Stimulated activated CD4-positive, alpha-beta T cell treated with anti-CD3 and anti-CD28 coated beads, Interleukin-1b, Interleukin-23, amount 100 ng/mL, for 1 hour (primary cell): ENCODE data around the gene RIC8B.

Experiments
- DNase-seq, 2 donors: peaks; one replicate each; pipeline ENCODE4 v3.0.0-alpha.2; 2020; ENCODE audit warnings: low read depth in 2 of 2

The RIC8B gene

DNA sequence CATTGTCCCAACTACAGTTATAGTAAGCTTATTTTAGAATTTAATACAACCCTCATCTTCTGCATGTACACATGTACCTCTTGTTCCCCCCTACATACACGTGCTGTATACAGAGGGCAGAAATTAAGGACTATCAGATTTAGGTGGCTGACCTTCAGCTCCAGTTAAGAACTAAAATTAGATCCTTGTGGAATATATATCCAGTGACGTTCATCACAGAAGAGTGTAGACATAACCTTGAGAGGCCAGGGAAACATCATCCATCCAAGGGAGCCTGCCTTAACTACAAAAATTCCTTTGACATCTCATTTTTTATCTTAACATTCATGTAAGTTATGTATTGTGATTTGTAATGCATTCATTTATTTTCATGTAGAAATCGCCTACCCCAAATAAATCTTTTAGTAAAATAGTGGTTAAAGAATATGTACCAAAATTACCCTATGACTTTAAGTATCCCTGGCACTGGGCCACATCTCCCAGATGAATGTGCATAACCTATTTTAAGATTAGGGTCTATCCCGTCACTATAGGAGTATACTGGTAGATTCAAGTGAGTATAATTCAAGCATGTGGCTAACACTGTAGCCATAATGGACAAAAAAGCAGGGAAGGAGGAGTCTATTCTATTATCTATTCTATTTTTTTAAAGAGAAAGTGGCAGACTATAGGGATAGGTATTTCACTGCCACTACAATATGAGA lies 27.5 kb downstream of the RIC8B start:
- DNase-seq = no peak

DNA sequence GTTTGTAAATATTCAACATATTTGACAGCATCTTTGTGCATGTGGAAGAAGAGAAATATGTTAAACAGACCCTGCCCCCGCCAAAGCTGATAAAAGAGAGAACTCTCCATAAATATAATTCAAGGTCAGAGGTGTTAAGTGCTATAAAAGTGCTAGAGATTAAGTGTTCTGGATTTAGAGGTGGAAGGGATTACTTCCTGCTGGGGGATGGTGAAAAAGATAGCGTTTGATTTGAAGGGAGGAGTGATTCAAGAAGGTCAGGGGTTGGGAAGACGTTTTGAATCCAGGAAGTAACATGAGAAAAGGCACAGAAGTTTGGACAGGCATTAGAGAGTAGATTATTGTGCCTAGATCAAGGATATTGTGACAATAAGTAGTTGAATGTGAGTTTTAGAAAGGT lies 30.2 kb downstream of the RIC8B start:
- DNase-seq = no peak

DNA sequence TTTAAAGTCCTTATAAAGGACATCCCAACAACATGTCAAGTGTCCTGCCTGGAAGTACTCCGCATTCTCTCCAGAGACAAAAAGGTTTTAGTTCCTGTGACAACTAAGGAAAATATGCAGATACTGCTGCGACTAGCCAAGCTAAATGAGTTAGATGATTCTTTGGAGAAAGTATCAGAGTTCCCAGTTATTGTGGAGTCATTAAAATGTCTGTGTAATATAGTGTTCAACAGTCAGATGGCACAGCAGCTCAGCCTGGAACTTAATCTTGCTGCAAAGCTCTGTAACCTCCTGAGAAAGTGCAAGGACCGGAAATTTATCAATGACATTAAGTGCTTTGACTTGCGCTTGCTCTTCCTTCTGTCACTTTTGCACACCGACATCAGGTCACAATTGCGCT lies 40.2 kb downstream of the RIC8B start:
- no peak for DNase-seq

DNA sequence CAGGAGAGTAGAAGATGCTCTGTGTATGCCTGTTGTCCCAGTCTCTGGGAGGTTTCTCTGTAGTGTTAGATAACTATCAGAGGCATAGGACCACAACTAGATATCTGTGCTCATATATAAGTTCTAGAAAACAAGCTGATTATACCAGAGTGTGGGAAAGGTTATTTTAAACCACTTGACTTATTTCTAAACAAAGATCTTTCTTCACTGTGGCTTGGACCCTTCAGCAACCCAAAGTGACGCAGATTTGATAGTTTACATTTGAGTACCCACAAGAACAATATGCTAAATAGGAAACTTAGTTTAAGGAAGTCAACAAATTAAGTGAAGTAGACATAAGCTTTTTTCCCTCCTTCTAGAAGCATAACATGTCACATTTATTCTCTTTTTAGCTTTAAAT lies 41.3 kb downstream of the RIC8B start:
- DNase-seq = no peak

DNA sequence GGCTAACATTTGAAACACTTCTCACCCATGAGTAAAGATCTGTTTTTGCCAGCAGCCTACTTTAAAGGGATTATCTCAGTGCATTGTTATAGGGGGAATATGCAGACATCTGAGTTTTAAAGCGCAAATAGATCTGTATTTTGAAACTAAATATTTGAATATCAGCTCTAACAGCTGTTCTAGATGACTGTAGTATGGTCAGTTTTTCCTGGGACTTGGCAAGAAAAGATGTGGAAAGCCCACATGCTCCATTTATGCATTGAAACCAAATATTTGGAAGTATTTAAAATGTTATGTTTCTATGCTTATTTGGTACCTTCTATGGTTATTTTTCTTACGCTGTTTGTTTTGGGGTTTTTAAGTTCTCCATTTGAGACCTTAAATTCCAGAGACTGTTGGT lies 41.7 kb downstream of the RIC8B start:
- DNase-seq = no peak

DNA sequence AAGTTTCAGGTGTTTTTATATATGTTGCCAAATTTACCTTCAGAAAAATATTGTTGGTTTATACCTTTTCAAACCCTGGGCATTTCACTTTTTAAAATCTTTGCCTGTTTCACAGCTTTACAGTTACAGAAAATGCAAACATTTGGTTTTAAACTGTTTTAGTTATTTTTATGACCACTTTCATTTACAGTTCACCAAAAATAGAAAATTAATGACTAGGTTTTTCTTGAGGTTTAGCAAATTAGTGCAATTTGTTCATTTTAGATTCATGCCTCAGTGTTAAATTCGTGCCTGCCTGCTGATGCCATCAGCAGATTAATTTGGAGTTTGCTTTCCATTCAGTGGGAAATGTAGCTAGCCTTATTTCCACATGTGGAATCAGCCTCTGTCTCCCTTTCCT lies 45.5 kb downstream of the RIC8B start:
- DNase-seq = no peak

DNA sequence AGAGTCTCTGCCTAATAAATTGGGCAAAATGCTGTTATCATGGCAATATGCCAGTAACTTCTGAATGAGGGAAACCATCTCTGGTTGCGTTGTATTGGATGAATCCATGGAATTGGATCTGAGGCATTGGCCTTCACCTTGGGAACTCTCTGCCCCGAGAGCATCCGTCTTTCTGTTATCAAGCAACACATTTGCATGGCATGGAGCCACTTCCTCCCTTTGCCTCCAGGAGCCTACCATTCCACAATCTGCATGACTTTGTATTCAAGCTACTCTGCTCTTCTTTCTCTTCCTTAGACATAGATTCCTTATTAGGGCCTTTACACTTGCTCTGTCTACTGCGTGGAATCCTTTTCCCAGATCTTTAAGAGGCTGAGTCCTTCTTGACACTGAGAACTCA lies 57.2 kb downstream of the RIC8B start:
- no peak for DNase-seq

DNA sequence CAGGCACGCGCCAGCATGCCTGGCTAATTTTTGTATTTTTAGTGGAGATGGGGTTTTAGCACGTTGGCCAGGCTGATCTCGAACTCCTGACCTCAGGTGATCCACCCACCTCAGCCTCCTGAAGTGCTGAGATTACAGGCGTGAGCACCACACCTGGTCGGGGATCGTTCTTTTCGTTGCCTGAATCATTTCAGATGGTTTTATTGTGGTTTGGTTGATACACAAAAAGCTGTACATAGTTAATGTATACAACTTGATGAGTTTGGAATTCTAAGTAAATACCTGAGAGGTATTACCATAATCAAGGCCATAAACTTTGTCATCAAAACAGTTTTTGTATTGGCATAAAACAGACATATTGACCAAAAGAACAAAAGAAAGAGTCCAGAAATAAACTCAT lies 63.3 kb downstream of the RIC8B start:
- no peak for DNase-seq

DNA sequence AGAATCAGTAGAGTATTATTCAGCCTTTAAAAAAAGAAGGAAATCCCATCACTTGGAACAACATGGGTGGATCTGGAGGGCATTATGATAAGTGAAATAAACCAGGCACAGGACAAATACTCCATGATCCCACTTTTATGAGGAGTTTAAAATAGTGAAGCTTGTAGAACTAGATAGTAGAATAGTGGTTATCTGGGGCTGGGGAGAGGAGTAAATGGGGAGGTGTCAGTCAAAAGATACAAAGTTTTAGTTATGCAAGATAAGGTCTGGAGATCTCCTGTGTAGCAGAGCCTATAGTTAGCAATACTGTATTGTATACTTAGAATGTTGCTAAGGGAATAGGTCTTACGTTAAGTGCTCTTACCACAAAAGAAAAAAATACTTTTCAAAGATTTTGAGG lies 64.9 kb downstream of the RIC8B start:
- DNase-seq = no peak

DNA sequence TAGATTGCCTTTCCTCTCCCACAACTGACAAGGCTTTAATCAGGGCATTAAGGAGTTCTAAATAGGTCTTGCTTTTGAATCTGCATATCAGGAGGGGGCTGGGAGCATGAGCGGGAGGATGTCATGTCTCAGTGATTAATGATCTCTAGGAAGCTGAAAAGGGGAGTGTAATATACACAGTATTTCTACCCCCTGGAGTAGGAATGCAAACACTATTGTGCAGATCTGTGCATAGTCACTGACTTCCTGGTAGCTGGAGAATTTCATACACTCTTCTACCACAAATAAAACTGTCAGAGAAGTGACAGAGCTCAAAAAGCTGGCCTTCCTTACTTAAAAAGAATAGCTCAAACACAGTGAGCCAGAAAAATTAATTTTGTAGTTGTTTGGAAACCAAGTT lies 65.8 kb downstream of the RIC8B start:
- no peak for DNase-seq

DNA sequence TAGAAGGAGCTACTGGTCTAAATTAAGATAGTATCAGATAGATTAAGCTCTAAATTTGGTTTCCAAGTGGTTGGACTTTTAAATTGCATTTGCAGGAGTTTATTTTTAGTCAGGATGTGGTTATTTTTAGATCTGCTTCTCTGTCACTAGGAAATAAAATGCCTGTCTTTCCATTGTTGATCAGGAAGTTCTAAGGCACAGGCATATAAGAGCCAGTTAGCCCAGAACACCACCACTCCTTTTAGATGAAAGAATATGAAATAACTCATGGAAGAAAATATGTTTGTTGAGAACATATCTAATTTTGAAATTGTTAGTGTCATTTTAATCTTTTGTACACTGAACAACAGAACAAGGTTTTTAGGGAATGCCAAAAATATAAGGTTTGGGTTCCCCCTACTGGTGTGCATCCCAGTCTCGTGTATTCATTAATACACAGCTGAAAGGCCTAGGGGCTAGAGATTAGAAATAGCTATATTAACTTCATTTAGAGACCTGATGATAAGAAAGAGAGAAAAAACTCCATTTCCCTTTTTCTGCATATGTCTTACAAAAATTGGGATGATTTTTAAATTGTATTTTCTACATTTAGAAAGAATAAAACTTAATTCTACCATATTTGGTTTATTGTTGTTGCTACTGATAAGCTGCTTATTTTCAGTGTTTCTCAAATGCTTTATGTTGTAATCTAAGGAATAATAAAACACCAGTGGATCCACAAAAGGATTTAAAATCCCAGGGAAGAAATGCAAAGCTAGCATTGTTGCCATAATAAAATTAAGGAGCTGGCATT lies 67.2 kb downstream of the RIC8B start:
- no peak for DNase-seq

DNA sequence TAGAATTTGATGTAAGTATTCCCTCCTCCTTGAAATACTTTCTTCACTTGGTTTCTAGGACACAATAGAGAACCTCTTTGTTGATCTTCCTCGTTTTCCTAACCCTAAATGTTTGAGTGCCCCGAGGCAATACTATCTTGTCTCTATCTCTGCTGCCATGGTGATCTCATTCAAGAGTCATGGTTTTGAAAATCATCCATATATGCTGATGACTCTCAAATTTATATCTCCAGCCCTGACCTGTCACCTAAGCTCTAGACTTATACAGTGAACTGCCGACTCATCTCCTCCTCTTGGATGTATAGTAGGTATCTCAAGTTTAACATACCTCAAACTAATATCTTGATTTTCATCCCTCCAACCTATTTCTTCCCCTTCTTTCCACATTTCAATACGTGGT lies 71.4 kb downstream of the RIC8B start:
- no peak for DNase-seq

DNA sequence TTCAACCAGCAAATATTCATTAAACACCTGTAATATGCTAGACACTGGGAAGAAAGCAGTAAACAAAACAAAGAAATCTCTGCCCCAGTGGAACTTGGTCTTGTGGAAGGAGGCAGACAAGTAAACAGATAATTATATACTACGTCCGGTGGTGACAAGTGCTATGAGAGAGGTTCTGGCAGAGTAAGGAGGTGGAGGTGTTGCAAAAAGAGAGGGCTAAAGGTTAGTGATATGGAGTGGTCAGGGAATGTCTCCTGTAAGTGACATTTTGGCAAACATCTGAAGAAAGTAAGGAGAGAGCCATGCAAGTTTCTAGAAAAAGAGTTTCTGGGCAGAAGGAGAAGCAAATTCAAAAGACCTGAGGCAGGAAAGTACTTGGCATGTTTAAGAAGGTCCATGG lies 73.4 kb downstream of the RIC8B start:
- DNase-seq = no peak

DNA sequence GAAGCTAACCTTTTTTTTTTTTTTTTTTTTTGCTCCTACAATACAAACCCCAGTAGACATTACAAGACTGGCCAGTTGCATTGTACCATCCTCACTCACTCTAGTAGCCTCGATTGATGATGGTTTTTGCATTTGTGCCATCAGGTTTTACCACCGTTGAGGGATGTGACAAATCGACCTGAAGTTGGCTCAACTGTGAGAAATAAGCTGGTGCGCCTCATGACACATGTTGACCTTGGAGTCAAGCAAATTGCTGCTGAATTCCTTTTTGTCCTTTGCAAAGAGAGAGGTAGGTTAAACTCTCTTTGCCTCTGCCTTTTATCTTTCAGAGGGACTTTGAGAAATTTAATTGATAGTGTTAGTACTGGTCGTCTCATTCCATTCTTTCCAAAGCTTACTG lies 76.8 kb downstream of the RIC8B start:
- no peak for DNase-seq

DNA sequence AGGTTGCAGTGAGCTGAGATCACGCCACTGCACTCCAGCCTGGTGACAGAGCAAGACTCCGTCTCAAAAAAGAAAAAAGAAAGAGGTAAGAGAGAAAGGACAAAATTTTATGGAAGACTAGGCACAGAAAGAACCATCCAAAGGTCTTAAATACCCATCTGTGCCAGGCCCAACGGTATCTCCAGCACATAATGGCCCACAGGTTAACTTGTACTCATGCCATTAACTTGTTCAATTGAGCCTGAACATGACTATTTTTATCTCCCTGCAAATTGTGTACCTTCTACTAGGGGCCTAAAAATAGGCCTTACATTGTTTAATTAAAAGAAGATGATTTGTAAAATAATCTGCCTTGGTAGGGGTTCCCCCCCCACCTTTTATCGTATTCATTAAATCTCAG lies 80.2 kb downstream of the RIC8B start:
- DNase-seq = no peak

DNA sequence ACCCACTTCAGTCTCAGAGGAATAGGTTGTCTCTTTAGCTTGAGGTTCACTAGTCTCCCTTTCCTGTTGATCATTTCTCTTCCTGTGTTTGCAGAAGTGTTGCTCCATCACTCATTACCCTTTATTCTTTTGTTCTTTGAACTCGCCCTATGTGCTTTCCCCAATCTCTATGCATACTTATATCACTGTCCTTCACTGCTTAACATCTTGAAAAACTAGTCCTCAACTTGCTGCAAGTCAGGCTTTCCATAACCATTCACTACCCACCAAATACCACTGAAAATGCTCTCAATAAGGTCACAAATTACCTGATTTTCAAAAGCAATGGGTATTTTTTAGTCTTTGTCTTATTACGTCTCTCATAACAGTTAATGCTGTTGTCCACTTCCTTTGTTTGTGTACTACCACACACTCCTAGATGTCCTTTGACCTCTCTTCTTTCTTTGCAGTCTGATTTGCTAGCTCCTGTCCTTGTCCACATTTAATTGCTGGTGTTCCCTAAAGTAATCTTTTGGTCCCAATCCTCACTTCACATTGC lies 80.8 kb downstream of the RIC8B start:
- DNase-seq = no peak

DNA sequence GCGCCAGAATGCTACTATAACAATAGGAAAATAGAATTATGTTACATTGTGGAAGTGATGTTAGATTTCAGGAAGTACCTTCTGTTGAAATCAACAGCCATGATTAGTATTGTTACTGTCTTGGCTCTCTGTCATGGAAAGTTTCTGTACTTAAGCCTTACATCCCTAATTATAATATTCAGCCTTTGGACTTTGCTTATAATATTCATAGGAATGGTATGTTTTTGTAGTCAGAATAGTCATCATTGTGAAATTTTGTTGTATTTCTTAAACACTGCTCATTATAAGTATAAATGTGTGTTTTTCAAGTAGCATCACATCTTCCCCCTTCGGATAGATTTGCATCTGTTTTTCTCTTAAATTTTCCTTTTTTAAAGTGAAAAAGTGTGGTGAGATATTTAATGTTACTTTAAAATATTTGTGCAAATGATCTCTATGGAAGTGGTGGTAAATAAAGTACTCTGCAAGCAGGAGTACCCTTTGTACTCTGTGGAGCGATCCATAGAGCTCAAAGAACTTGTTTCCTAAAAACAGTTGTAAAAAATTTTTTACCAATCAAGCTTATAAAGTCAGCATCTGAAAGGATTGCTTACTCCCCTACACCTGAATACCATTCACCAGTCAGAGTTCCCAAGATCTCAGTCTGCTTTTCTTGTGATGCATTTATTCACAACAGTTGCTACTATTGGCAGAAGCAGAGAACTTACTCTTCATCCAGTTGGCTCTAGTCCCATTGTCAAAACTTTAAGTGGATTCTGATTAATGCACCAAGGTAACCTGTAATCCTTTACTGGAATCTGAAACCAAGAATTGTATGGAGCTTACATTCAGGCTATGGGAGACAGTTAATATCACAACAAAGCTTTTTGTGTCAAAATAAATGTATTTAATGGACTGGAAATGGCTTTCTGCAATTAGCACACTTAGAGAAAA lies 87.8 kb downstream of the RIC8B start:
- DNase-seq = no peak

DNA sequence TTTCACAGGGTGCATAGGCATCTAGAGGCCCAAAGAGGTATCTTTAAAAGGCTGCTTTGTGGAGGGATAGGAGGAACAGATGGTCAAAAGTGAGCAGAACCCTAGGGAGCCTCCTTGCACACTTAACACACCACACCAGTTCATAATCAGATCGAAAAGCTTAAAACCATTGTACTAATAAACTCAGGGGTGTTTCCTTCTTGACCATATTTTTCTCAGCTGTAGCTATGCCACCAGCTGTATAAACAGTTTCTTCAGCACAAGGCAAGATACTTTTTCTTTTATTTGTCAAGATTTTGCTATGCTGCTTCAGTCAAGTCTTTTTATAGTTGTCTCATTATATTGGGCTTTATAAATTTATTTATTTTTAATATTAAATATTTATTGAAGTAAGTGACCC lies 88.7 kb downstream of the RIC8B start:
- DNase-seq = no peak

DNA sequence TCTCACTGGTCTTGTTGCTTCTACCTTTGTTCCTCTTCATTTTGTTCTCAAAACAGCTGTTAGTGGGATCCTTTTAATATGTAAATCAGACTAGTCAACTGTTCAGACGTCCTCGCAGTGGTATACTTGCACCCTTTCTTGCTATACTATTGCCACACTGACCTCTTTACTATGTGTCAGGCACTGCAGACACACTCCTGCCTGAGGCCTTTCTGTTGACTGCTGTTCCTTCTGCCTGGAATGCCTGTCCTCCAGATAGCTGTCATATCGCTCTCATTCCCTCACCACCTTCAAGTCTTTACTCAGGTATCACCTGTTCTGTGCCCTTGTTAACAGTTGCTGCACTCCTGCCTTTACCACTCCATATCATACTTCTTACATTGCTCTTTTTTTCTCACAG lies 91.2 kb downstream of the RIC8B start:
- no peak for DNase-seq

DNA sequence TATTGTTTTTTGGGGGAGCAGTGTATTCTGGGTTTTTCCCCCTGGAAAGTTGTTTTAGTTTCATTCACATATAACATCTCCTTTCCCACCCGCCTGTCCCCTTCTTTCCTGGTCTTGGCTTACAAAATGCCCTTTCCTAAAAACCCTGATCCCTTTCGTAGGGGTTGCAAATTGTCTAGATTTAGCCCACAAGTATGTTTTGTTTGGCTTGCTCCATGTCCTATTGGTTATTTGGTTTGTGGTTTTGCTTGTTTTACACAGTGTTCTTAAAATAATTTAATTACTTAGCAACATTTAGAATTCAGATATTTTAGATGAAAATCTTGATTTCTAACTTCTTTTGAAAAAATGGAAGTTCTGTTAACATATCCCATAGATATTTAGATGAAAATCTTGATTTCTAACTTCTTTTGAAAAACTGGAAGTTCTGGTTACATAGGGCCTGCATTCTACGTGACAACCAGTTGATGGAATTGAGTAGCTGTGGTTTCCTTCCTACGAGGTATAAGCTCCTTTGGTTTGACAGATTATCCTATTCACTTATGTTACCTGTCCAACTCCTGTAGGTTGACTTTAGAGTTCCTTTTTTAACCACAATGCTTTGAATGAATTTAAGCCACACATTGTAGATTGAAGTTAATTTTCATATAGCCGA lies 92.1 kb downstream of the RIC8B start:
- DNase-seq = no peak

DNA sequence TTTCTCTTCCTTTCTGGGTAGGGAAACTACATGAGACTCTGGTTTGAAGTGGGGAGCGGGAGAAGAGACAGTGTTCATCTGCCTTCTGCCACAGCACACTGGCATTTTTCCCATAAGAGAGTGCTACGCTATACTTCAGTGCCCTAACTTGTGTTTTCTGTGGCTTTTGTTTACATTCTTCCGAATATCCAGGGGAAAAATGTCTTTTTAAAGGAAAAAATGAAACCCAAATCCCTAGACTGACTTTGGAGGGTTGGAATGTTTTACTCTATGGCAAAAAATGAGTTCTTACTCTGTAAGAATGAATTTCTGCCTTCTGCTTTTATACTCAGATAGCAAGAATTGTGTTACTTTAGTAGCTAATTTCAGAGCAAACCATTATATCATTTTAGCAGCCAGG lies 93.2 kb downstream of the RIC8B start:
- DNase-seq = no peak
